EH (cell line): ENCODE results near the gene CRB3.
A peak's percentile ranks its signal among the peaks of the same experiment; 100 is the strongest.
"Not testable (repeated sequence)": the region's sequence is repeated elsewhere in the genome, so short reads cannot be mapped to it uniquely, and the experiment has no call there.

Source experiments
- DNase-seq: peaks from one replicate; pipeline ENCODE4 v3.0.0-alpha.2; 2015; ENCODE audit warnings: low read depth

The CRB3 gene

DNA sequence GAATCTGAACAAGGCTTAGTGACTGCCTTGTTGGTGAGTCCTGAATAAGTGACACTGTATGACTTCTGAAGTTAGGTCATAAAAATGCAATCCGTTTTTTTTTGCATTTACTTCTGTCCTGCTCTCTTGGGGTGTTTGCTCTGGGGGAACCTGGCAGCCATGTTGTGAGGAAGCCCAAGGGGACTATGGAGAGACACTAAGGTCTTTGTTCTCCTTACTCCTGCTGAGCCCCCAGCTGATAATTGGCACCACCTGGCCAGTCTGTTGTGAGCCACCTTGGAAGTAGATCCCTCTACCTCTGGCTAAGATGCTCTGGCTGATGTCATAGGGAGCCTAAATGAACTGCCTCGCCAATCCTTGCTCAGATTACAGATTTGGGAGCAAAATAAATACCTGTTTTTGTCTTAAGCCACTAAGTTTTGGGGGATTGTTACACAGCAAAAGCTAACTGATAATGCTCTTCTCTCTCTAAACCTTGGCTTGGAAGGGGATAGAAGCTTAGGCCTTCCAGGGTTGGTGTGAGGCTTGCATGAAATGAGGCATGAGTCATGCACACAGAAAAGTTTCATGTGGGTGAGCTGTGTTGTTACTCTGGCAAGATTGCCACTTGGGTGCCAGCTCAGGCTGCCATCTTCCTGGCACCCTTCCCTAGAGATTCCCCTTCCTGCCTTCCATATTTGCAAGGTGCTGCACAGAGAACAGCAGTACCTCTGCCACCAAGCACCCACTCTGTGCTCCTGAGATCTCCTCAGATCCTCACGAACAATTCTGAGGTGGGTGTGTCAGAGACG, 27.9 kb downstream of the CRB3 start:
- DNase-seq, result no peak

DNA sequence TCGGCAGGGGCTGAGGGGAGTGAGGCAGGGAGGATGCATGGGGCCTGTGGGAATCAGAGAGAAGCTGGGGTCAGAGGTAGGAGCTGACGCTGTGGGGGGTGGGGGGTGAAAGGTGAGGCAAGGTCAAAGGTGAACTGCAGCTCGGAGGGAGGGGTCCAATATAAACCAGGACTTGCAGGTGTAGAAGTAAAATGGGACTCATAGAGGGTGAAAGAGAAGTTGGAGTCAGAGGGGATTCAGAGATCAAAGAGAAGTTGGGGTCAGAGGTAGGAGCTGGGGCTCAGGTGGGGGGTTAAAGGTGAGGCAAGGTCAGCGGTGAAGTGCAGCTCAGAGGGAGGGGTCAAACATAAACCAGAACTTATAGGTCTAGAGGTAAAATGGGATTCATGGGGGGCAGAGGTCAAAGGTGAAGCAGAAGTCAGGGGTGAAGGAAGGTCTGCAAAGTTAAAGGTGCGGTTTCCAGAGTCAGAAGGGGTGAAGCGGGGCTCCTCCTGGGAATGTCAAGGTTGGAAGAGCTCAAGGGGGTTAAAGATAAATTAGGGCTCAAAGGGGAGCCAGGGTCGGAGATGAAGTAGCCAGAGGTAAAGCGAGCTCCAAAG, 30.5 kb downstream of the CRB3 start:
- no peak for DNase-seq

DNA sequence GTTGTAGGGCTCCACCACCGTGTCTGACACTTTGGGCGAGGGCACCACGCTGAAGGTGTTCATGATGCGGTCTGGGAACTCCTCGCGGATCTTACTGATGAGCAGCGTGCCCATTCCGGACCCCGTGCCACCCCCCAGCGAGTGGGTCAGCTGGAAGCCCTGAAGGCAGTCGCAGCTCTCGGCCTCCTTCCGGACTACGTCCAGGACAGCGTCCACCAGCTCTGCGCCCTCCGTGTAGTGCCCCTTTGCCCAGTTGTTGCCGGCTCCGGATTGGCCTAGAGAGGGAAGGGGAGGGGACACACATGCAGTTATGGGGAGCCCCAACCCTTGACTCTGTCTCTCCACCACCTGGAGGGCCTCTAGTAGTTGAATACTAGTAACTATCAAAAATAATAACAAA, 31.9 kb downstream of the CRB3 start:
- DNase-seq, result no peak

DNA sequence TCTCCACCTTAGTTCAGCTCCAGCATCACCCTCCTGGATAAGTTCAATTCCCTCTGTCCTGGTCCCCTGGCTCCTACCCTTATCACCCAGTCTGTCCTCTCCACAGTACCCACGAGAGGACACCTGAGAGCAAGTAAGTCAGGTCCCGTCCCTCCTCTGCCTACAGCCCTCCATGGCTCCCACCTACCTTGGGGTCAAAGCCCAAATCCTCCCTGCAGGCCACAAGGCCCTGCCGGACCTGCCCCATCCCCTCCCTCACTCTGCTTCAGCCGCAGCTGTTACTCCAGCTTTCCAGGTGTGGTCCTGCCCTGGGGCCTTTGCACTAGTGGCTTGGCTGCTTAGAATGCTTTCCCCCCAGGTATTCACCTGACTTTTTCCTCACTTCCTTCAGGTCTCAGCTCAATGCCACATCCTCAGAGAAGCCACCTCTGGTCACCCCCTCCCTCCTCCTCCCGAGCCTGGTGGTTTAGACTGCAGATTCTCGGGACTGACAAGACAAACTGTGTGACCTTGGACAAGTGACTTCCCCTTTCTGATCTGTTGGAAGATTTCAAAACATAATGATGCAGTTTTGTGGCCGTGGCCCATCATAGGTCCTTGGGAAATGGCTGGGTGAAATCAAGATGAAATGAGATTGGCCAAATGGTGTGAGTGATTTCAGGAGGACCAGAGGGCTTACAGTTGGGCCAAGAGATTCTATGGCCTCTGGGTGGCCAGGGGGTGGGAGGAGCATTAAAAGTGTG, 34.4 kb downstream of the CRB3 start:
- DNase-seq, result no peak

DNA sequence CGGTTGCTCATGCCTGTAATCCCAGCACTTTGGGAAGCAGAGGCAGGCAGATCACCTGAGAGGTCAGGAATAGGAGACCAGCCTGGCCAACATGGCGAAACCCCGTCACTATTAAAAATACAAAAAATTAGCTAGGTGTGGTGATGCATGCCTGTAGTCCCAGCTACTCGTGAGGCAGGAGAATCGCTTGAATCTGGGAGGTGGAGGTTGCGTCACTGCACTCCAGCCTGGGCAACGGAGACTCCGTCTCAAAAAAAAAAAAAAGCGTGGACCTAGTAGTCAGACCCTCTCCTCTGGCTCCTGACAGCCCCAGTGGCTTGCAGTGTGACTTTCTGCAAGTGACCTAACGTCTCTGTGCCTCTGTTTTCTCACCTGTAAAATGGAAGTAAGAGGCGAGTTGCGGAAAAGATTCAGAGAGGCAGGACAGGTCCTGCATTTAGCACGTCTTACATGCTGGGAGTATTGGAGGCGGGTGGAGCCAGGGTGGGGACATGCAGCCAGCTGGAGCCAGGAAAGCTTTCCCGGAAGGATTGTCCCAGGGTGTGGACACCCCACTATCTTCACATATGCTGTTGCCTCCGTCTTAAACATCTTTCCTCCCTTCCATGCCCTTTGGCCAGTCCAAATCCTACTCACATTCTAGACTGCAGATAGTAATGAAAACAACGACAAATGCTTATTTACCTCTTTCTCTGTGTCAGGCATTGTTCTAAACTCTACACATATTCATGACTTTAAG, 35.1 kb downstream of the CRB3 start:
- DNase-seq, result no peak

DNA sequence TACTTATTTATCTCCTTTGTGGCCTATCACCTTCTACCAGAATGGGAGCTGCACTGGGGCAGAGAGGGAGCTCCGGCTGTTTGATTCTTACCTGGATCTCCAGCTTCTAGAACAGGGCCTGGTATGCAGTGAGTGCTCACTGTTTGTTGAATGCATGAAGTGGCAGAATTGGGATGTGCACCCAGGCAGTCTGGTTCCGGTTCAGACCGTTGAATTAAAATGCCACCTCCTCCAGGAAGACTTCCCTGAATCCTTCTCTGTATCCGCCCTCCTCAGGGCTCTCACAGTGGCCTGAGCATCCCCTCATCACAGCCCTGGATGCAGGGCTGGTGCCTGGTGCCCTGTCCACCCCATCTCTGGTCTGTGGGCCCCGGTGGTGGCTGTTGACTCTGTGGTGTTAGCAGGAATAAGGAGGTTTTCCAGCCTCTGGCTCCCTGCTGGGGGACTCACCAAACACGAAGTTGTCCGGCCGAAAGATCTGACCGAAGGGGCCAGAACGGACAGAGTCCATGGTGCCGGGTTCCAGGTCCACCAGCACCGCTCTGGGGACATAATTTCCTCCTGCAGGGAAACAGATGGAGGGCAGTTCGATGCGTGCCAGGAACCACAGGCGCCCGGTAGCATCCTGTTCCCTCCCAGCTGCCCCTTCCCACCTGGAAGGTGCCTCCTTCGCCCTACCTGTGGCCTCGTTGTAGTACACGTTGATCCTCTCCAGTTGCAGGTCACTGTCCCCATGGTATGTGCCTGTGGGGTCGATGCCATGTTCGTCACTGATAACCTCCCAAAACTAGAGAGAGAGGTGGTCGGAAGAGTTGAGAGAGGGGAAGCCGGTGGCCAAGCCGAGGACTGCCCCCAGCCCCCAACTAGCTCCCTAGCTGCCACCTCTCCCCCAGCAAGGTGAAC, 37.0 kb downstream of the CRB3 start:
- no peak for DNase-seq

DNA sequence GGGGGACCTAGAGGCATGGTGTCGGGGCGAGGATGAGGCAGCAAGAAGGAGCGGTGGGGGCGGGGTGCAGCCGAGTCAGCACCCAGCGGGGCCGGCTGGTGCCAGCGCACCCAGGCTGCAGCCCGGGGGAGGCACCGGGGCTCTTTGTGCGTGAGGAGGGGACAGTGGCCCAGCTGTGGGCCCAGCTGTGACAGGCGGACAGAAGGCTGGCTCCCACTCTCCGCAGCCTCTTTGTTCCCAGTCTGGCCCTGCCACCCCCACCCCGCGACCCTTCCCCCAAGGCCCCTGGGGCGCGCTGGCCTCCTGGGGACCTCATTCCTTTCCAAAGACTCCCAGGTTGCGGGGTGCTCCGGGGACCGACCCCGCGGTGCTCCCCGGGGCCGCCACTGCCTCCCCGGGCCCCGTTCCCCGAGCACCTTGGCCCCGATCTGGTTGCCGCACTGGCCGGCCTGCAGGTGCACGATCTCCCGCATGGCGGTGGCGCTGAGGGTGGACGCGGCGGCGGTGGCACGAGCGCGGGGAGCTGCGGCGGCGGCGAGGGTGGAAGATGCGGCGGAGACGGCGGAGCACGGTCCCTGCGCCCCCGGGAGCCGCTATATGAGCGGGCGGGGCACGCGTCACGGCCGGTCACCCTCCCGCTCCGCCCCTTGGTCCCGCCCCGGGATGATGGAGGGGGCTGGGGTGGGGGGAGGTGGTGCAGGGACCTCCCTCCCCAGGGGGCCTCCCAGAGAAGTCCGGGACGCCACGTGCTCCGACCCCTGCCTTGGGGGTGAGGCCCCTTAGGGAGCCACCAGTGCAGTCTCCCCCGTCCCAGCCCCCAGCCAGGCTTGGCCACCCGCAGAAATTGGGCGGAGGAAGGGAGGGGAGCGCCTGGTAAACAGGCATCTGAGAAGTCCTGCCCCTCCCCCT, 37.9 kb downstream of the CRB3 start, which contains the start of gene TUBB4A:
TSS of gene TUBB4A (minus strand) at position 570 of the 909 bp plus-strand sequence. CDS start at position 473, 97 bp downstream.
- no peak for DNase-seq

DNA sequence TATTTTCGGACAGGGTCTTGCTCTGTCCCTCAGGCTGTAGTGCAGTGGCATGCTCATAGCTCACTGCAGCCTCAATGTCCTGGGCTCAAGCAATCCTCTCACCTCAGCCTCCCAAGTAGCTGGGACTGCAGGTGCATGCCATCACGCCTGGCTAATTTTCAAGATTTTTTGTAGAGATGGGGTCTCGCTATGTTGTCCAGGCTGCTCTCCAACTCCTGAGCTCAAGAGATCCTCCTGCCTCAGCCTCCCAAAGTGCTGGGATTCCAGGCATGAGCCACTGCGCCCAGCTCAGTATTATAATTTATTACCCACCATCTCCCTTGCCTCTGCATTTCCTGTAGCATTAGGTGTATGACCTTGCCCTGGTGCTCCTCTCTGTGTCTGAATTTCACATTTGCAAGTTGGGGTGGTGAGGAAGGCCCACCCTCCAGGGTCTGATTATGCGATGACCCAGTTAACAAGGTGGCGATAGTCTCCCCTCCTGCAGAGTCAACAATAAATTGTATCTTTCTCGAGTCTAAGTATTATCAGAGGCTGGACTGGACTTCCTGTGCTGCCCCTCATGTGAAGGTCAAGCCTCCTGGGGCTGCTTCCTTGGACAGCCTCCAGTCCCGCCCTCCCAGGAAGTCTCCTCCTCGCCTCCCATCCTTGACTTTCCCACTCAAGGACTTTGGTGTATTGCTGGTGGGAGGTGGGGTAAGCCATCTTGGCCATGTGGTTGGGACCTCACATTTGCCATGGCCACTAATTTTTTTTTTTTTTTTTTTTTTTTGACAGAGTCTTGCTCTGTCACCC, 39.5 kb downstream of the CRB3 start:
- no peak for DNase-seq

DNA sequence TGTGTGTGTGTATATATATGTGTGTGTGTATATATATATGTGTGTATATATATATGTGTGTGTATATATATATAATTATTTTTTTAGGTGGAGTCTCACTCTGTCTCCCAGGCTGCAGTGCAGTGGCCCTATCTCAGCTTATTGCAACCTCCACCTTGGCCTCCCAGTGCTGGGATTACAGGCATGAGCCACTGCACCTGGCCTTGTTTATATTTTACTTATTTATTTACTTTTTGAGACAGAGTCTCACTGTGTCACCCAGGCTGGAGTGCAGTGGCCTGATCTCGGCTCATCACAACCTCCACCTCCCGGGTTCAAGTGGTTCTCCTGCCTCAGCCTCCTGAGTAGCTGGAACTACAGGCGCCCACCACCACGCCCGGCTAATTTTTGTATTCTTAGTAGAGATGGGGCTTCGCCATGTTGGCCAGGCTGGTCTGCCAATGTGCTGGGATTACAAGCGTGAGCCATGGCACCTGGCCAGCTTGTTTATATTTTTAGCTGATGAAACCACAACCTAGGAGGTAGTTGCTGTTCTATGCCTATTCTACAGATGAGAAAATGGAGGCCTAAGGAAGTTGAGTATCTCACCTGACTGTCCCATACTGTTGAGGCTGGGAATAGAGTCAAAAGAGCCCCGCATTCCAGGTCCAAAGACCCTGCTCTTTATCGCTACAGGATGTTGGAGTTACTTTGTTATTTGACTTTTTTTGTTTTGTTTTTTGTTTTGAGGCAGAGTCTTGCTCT, 44.1 kb downstream of the CRB3 start:
- not testable (repeated sequence) for DNase-seq

DNA sequence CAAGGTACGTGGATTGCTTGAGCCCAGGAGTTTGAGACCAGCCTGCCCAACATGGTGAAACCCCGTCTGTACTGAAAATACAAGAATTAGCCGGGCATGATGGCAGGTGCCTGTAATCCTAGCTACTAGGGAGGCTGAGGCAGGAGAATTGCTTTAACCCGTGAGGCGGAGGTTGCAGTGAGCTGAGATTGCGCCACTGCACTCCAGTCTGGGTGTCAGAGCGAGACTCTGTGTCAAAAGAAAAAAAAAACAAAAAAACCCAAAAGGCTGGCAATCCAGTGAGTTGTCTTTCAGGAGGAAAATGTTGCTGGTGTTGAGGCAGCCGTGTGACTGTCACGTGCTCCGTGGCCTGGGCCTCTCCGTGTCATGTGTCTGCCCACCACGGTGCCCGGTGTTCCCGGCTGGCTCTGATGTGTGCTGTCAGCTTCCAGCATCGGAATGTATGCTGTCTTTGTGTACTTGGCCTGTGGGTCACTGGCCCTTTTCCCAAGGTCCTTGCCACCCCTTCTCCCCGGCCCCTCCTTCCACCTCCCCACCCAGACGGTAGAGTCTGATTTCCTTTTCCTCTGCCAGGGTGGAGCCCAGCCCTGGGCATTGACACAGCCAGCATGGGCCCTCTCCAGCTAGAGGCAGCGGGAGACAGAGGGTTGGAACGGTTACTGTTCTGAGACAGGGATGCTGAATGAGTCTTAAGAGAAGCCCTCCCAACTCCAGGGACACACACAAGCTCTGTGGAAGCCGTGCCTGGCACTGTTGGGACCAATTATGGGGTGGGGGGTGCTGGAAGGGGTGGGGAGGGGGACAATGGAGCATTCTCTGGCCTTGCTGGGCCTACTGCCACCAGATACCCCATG, 45.3 kb downstream of the CRB3 start:
- no peak for DNase-seq

DNA sequence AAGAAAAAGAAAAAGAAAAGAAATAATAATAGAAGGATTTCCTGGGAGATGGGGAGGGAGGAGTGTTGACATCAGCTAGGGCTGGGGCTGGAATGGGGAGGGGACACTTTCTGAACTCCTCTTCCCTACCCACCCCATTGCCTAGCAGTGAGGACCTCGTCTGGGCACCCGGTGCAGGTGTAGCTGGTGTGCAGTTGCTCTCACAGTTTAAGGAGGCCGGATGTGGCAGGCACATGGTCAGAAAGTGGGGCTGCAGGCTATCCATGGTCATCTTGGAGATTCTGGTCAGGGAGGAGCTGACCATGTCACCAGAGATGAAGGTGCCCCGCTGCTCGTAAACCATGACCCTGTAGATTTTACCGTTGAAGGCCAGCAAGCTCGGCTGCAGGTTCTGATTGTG, 46.5 kb downstream of the CRB3 start:
- DNase-seq, result no peak

DNA sequence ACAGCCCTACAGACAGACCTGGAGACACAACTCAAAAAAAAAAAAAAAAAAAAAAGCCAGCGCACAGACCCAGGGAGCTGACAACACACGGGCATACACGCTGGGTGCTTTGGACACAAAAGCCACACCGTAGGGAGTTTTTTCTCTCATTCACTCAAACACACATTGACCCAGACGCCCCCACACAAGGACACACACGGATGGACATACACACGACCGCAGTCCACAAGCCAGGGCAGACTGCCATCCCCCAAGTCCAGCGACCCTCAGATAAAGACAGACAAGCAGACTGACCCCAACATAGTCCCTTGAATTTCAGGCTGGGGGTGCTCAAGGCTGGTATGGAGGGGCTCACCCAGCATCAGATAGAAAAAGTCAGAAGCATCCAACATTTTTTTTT, 50.0 kb downstream of the CRB3 start:
- no peak for DNase-seq

DNA sequence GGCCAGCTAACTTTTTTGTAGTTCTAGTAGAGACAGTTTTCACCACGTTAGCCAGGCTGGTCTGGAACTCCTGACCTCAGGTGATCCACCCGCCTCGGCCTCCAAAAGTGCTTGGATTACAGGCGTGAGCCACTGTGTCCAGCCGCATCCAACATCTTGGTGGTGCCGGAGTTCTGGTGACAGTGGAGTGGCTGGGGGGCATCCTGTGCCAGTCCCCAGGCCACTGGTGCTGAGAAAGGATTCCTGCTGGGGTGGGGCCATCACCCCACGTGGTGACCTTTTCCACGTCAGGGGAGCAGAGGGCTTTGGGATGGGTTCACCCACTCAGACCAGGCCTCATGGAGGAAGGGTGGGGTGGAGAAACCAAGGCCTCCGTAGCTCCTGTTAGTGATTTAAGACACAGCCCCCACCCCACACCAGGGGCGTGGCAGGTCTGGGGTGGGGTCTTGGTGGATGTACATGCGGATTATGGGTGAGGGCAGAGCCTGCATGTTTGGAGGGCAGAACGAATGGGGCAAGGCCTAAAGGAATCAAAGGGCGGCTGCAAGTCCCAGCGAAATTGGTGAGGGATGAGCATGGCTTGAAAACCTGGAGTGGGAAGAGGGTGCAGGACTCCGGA, 51.0 kb downstream of the CRB3 start:
- DNase-seq, result no peak

DNA sequence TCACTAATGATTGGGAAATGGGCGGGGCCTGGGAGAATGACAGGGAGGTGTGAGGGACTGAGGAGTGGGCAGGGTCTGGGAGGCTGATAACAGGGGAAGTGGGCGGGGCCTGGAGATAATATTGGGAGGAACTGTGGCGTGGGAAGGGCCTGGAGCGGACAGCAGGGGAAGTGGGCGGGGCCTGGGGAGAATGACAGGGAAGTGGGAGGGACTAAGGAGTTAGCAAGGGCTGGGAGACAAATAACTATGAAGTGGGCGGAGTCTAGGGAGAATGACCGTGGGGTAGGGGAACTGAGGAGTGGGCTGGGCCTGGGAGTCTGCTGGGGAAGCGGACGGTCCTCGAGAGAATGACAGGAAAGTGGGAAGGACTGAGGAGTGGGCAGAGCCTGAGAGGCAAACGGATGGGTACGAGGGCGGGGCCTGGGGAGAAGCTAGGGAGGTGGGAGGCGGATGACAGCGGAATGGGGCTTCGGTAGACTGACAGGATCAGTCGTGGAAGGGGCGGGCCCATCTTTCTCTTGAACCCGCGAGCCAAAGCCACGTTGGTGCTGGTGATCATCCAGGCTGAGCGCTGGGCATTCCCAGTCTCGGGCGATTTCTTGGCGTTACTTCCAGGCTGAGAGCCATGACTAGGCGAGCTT, 52.1 kb downstream of the CRB3 start:
- peak; percentile 94 for DNase-seq
